SK-N-SH treated with all-trans-retinoic acid at 6 μM for 48 hours (cell line): ENCODE data around the gene RNASE12.

Source experiments
- ESRRG ChIP-seq: fragments of 250-450 bp; sonication (Bioruptor Pico); IDR thresholded peaks from 2 replicates; pipeline ENCODE4 v1.6.1; 2021; ENCODE audit warnings: mild to moderate bottlenecking
- ZNF8 ChIP-seq: fragments of 450-650 bp; formaldehyde crosslinking; IDR thresholded peaks from 2 replicates; pipeline ENCODE4 v1.5.0; 2020; ENCODE audit warnings: mild to moderate bottlenecking, moderate library complexity
- TF ChIP-seq, protein P1 (sequence below): fragments of 250-450 bp; sonication (Bioruptor Pico); IDR thresholded peaks from 2 replicates; pipeline ENCODE4 v1.8.0; 2020; ENCODE audit warnings: mild to moderate bottlenecking, moderate library complexity, borderline replicate concordance

DNA sequence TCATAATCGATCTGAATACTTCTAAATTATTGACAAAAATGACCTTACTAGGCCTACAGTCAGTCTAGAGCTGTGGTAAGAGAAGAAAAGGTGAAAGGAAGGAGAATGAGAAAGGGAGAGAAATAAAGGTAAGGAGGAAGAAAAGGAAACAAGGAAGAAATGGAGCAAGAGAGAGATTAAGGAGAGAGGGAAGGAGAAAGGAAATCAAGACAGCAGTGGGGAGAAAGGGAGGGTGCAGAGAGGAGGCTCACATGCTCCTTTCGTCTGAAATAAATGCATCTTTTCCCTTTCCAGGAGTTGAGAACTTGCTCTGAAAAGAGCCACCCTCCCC lies 34.0 kb downstream of the RNASE12 start:
- TF ChIP-seq ESRRG (CRISPR knock-in tag) = no peak
- TF ChIP-seq, protein P1, sequence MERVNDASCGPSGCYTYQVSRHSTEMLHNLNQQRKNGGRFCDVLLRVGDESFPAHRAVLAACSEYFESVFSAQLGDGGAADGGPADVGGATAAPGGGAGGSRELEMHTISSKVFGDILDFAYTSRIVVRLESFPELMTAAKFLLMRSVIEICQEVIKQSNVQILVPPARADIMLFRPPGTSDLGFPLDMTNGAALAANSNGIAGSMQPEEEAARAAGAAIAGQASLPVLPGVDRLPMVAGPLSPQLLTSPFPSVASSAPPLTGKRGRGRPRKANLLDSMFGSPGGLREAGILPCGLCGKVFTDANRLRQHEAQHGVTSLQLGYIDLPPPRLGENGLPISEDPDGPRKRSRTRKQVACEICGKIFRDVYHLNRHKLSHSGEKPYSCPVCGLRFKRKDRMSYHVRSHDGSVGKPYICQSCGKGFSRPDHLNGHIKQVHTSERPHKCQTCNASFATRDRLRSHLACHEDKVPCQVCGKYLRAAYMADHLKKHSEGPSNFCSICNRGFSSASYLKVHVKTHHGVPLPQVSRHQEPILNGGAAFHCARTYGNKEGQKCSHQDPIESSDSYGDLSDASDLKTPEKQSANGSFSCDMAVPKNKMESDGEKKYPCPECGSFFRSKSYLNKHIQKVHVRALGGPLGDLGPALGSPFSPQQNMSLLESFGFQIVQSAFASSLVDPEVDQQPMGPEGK (CRISPR knock-in tag) = no peak
- TF ChIP-seq ZNF8 (CRISPR knock-in tag) = no peak
